ENCODE measurements around the gene NFE2L2. TPM values are rescaled to one million over a fixed set of nuclear protein-coding genes. Genes with fewer than 3 reads are reported as not detected.
A peak's percentile ranks its signal among the peaks of the same experiment; 100 is the strongest.

NFE2L2 gene
- total and polyA plus RNA-seq, 2 donors (not counting 3 experiments of a cell fraction or from before 2014, with no cell fraction given) = 57.1 to 66.2 TPM

DNA sequence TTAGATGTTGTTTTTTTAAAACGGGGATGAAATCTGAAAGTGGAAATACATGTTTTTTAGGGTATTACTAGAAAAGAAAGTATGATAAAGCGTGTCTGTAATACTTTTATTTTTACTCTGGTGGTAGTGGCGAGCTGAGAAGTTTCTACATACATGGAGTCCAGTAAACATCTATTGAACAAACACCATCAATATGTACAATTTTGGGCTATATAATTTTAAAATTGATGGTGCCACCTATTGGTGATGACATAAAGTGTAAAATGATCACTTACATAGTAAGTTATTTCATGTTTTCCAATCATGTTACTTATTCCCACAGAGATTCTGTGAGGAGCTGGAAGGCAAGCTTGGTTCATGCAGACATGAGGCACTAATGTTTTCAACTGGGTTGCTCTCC is 31.5 kb upstream of the NFE2L2 start:
- intact Hi-C loops (cut with micrococcal nuclease) = loop anchor here (1.0 kb wide), 2 partner anchors 33 to 132 kb away; no protein-coding TSS in a partner anchor
- Histone ChIP-seq H3K79me2 (ENCODE audit: control insufficient read depth, insufficient read depth, low read length) (no peaks in the 10 kb centered on the region), H3K9me3 (replicated peaks; ENCODE audit: control insufficient read depth, insufficient read depth, low read length) (no peaks in the 10 kb centered on the region), H3K4me1 (ENCODE audit: control insufficient read depth, extremely low read depth, insufficient read depth, low read length) (no peaks in the 10 kb centered on the region), H3K4me2 (ENCODE audit: insufficient read depth, low read length) (peak overlapping the region; percentile 12), H3K27ac (ENCODE audit: insufficient read depth, low read depth, low read length) (no peak overlapping the region), H3K9me1 (replicated peaks; ENCODE audit: control insufficient read depth, extremely low read depth, insufficient read depth, low read length) (no peaks in the 10 kb centered on the region), H4K20me1 (replicated peaks; ENCODE audit: control insufficient read depth, extremely low read depth, insufficient read depth, low read length) (no peaks in the 10 kb centered on the region), H2AFZ (ENCODE audit: low read depth, low read length) (no peak overlapping the region), H3K9ac (replicated peaks; ENCODE audit: extremely low read depth, insufficient read depth, low read length) (no peak overlapping the region), H3K4me3 (replicated peaks in 1 of 3; ENCODE audit: insufficient read depth in 1 of 3, low read depth in 1 of 3, low read length in 3 of 3) (no peak overlapping the region), H3K27me3 (ENCODE audit: control insufficient read depth in 2 of 2, insufficient read depth in 2 of 2, low read length in 2 of 2) (no peaks in the 10 kb centered on the region), H3K36me3 (ENCODE audit: control insufficient read depth in 2 of 2, extremely low read depth in 1 of 2, insufficient read depth in 2 of 2, low read length in 2 of 2) (no peaks in the 10 kb centered on the region)
- POLR2A ChIA-PET = no interaction called here
- peak; percentile 71 for FAIRE-seq
- TF ChIP-seq MAX (IDR thresholded peaks at IDR 0.05; ENCODE audit: insufficient read depth, insufficient read length) (no peak), GATA2 (IDR thresholded peaks at IDR 0.05; ENCODE audit: insufficient read depth, insufficient read length, low read depth, low read length) (no peak)
- TF ChIP-seq, protein P1, sequence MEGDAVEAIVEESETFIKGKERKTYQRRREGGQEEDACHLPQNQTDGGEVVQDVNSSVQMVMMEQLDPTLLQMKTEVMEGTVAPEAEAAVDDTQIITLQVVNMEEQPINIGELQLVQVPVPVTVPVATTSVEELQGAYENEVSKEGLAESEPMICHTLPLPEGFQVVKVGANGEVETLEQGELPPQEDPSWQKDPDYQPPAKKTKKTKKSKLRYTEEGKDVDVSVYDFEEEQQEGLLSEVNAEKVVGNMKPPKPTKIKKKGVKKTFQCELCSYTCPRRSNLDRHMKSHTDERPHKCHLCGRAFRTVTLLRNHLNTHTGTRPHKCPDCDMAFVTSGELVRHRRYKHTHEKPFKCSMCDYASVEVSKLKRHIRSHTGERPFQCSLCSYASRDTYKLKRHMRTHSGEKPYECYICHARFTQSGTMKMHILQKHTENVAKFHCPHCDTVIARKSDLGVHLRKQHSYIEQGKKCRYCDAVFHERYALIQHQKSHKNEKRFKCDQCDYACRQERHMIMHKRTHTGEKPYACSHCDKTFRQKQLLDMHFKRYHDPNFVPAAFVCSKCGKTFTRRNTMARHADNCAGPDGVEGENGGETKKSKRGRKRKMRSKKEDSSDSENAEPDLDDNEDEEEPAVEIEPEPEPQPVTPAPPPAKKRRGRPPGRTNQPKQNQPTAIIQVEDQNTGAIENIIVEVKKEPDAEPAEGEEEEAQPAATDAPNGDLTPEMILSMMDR (IDR thresholded peaks at IDR 0.05; ENCODE audit: extremely low read depth in 1 of 2, insufficient read depth in 1 of 2, low read depth in 1 of 2, low read length in 2 of 2) = peak; percentile 2 to 33
- BruUV-seq (replicated peaks) = no TSS peak
- peak; percentile 67 for DNase-seq (ENCODE audit: low read depth, low spot score)
- CTCF ChIA-PET = interaction anchor here (0.7 to 2.8 kb wide), 12 partner anchors 8 to 148 kb away, joined by 3 to 46 read pairs (median 4); partner anchors contain the start of gene NFE2L2
- dilution Hi-C loops (cut with MboI; ENCODE audit: extremely low pct_ligation_motif_present, low sequenced_read_pairs) = no loop called here

GRCh38 chr2:177295484-177295883 is 31.0 kb upstream of the NFE2L2 start:
- H3K9me3 ChIP-seq (replicated peaks; ENCODE audit: control insufficient read depth, insufficient read depth, low read length) = no peaks in the 10 kb centered on the region
- no peaks in the 10 kb centered on the region for H4K20me1 ChIP-seq (replicated peaks; ENCODE audit: control insufficient read depth, extremely low read depth, insufficient read depth, low read length)
- H3K9me1 ChIP-seq (replicated peaks; ENCODE audit: control insufficient read depth, extremely low read depth, insufficient read depth, low read length) = no peaks in the 10 kb centered on the region
- no peak for TF ChIP-seq MYC (IDR thresholded peaks at IDR 0.05; ENCODE audit: low read depth, low read length)
- no peak for TF ChIP-seq JUN (IDR thresholded peaks at IDR 0.05; ENCODE audit: borderline replicate concordance, insufficient read depth, insufficient read length, low read depth)
- TF ChIP-seq FOS (IDR thresholded peaks at IDR 0.05; ENCODE audit: borderline replicate concordance, insufficient read depth, low read length) = no peak
- TF ChIP-seq, protein P1 (IDR thresholded peaks at IDR 0.05; ENCODE audit: extremely low read depth in 1 of 2, insufficient read depth in 1 of 2, low read depth in 1 of 2, low read length in 2 of 2) = no peak
- TF ChIP-seq POLR2A (IDR thresholded peaks at IDR 0.05; ENCODE audit: low read depth, low read length) = no peak
- TF ChIP-seq EZH2 (IDR thresholded peaks at IDR 0.05; ENCODE audit: borderline replicate concordance, low read depth, low read length, severe bottlenecking) = no peak
- TF ChIP-seq POLR2AphosphoS5 (IDR thresholded peaks at IDR 0.05; ENCODE audit: insufficient read depth, low read depth, low read length) = no peak
- no peak for TF ChIP-seq MAX (IDR thresholded peaks at IDR 0.05; ENCODE audit: insufficient read depth, insufficient read length)
- H3K27ac ChIP-seq (ENCODE audit: insufficient read depth, low read depth, low read length) = no peak overlapping the region
- H3K4me2 ChIP-seq (ENCODE audit: insufficient read depth, low read length) = peak overlapping the region; percentile 12
- no peaks in the 10 kb centered on the region for H3K4me1 ChIP-seq (ENCODE audit: control insufficient read depth, extremely low read depth, insufficient read depth, low read length)
- BruUV-seq (replicated peaks) = no TSS peak
- intact Hi-C loops (cut with micrococcal nuclease) = no loop called here
- ChIA-PET POLR2A (no interaction called here), CTCF (interaction anchor here (0.8 to 2.8 kb wide), 5 partner anchors 15 to 130 kb away, joined by 3 to 46 read pairs (median 14); partner anchors contain the start of gene NFE2L2)
- no peaks in the 10 kb centered on the region for H3K79me2 ChIP-seq (ENCODE audit: control insufficient read depth, insufficient read depth, low read length)
- peak overlapping the region; percentile 32 for H2AFZ ChIP-seq (ENCODE audit: low read depth, low read length)
- H3K9ac ChIP-seq (replicated peaks; ENCODE audit: extremely low read depth, insufficient read depth, low read length) = no peak overlapping the region
- no peaks in the 10 kb centered on the region for H3K27me3 ChIP-seq (ENCODE audit: control insufficient read depth in 2 of 2, insufficient read depth in 2 of 2, low read length in 2 of 2)
- DNase-seq (ENCODE audit: low read depth, low spot score) (peak; percentile 37), FAIRE-seq (peak; percentile 28)
- dilution Hi-C loops (cut with MboI; ENCODE audit: extremely low pct_ligation_motif_present, low sequenced_read_pairs) = no loop called here
- H3K4me3 ChIP-seq (replicated peaks in 1 of 3; ENCODE audit: insufficient read depth in 1 of 3, low read depth in 1 of 3, low read length in 3 of 3) = no peak overlapping the region
- H3K36me3 ChIP-seq (ENCODE audit: control insufficient read depth in 2 of 2, extremely low read depth in 1 of 2, insufficient read depth in 2 of 2, low read length in 2 of 2) = no peaks in the 10 kb centered on the region
